Upper lobe of left lung (tissue), 4 donors: ENCODE results near the gene LPAR5.

Source experiments
- CTCF ChIP-seq, 6 experiments: fragments of 450-650 bp in 4 of 6; fragments of 200-600 bp in 2 of 6; sonication (generic) in 2 of 6; IDR thresholded peaks; one replicate each; pipeline ENCODE4 v1.5.1; 2016 to 2019; ENCODE audit warnings: antibody characterized with exemption in 6 of 6
- POLR2AphosphoS5 ChIP-seq, 2 donors: sonication (generic); formaldehyde crosslinking; IDR thresholded peaks; one replicate each; pipeline ENCODE4 v1.5.1; 2017; ENCODE audit warnings: antibody characterized with exemption in 2 of 2

- no peak for TF ChIP-seq CTCF (IDR thresholded peaks at IDR 0.05)
- TF ChIP-seq POLR2AphosphoS5 (IDR thresholded peaks at IDR 0.05): no peak
Observed at GRCh38 chr12:6640497-6640896, 4.7 kb upstream of the LPAR5 start.
